NCI-H128 (cell line): Measurements from ENCODE around the gene SLC34A2.
"Not testable (repeated sequence)": the region's sequence is repeated elsewhere in the genome, so short reads cannot be mapped to it uniquely, and the experiment has no call there.

Source experiments
- DNase-seq: peaks from one replicate; lab custom pipeline; 2025; ENCODE audit not compliant: unreplicated experiment; lab: John Stamatoyannopoulos, UW

SLC34A2 gene

GRCh38 chr4:25661441-25661840 is 5.8 kb downstream of the SLC34A2 start:
- DNase-seq = not testable (repeated sequence)

- no peak for DNase-seq
These were observed 6.7 kb downstream of the SLC34A2 start for GRCh38 chr4:25662306-25662705.

- peak; percentile 5 for DNase-seq
These were observed 8.1 kb downstream of the SLC34A2 start for GRCh38 chr4:25663781-25664180.

- no peak for DNase-seq
These were observed 10.5 kb downstream of the SLC34A2 start for GRCh38 chr4:25666031-25666630.

GRCh38 chr4:25667931-25668557 is 12.4 kb downstream of the SLC34A2 start:
- DNase-seq = no peak

GRCh38 chr4:25670991-25671390 is 15.3 kb downstream of the SLC34A2 start:
- no peak for DNase-seq

- DNase-seq = no peak
These were observed 17.1 kb downstream of the SLC34A2 start for GRCh38 chr4:25672756-25673155.

- no peak for DNase-seq
These were observed 18.7 kb downstream of the SLC34A2 start for GRCh38 chr4:25674386-25674785.

GRCh38 chr4:25676221-25676620 is 20.6 kb downstream of the SLC34A2 start:
- no peak for DNase-seq

- DNase-seq = no peak
These were observed 21.5 kb downstream of the SLC34A2 start for GRCh38 chr4:25677157-25677556.

- no peak for DNase-seq
These were observed 22.3 kb downstream of the SLC34A2 start for GRCh38 chr4:25677943-25678342.

- no peak for DNase-seq
These were observed 32.1 kb downstream of the SLC34A2 start for GRCh38 chr4:25687773-25688172.

- DNase-seq = no peak
These were observed 38.8 kb downstream of the SLC34A2 start for GRCh38 chr4:25694466-25694865.

- no peak for DNase-seq
These were observed 40.8 kb downstream of the SLC34A2 start for GRCh38 chr4:25696409-25696808.

GRCh38 chr4:25697516-25697915 is 41.9 kb downstream of the SLC34A2 start:
- no peak for DNase-seq

- DNase-seq = no peak
These were observed 45.0 kb downstream of the SLC34A2 start for GRCh38 chr4:25700661-25701060.

GRCh38 chr4:25702848-25703247 is 47.2 kb downstream of the SLC34A2 start:
- DNase-seq = no peak

GRCh38 chr4:25703731-25704388 is 48.2 kb downstream of the SLC34A2 start:
- DNase-seq = no peak

GRCh38 chr4:25704516-25704915 is 48.9 kb downstream of the SLC34A2 start:
- no peak for DNase-seq

- DNase-seq = no peak
These were observed 55.0 kb downstream of the SLC34A2 start for GRCh38 chr4:25710637-25711036.

GRCh38 chr4:25712611-25713010 is 57.0 kb downstream of the SLC34A2 start:
- no peak for DNase-seq

- no peak for DNase-seq
These were observed 58.2 kb downstream of the SLC34A2 start for GRCh38 chr4:25713812-25714211.
